ENCODE measurements around the gene ID1.

DNA sequence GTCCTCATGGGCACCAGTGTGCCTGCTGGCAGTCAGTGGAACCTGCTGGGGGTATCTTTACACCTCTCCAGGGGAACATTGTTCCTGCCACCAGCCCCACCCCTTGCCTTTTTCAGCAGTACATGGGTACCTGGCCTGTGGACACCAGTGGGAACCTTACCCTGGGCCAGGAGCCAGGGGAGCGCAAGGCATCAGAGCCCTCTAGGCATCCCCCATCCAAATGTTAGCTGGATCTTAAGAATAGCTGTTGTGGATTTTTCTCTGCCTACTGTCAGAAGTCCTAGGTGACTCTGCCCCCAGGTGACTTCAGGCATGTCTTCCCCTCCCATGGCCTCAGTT, 38.8 kb upstream of the ID1 start:
- TF ChIP-seq, protein P1, sequence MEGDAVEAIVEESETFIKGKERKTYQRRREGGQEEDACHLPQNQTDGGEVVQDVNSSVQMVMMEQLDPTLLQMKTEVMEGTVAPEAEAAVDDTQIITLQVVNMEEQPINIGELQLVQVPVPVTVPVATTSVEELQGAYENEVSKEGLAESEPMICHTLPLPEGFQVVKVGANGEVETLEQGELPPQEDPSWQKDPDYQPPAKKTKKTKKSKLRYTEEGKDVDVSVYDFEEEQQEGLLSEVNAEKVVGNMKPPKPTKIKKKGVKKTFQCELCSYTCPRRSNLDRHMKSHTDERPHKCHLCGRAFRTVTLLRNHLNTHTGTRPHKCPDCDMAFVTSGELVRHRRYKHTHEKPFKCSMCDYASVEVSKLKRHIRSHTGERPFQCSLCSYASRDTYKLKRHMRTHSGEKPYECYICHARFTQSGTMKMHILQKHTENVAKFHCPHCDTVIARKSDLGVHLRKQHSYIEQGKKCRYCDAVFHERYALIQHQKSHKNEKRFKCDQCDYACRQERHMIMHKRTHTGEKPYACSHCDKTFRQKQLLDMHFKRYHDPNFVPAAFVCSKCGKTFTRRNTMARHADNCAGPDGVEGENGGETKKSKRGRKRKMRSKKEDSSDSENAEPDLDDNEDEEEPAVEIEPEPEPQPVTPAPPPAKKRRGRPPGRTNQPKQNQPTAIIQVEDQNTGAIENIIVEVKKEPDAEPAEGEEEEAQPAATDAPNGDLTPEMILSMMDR (IDR thresholded peaks at IDR 0.05), result no peak
- no peak for TF ChIP-seq POLR2AphosphoS5 (IDR thresholded peaks at IDR 0.05)
- TF ChIP-seq EP300 (IDR thresholded peaks at IDR 0.05), result no peak
- TF ChIP-seq POLR2A (IDR thresholded peaks at IDR 0.05), result no peak
